GM21390 (cell line): Measurements from ENCODE around the gene DBX2.
"Not testable (repeated sequence)": the region's sequence is repeated elsewhere in the genome, so short reads cannot be mapped to it uniquely, and the experiment has no call there.

Experiments used
- ATAC-seq: cut with Tn5 transposase; IDR thresholded peaks from one replicate; pipeline ENCODE4 v1.9.1; 2021; ENCODE audit not compliant: unreplicated experiment

Gene DBX2

GRCh38 chr12:45012749-45013148, 38.1 kb downstream of the DBX2 start:
- no peak for ATAC-seq

- no peak for ATAC-seq
These were observed 40.8 kb downstream of the DBX2 start for GRCh38 chr12:45010059-45010458.

GRCh38 chr12:45008211-45008610, 42.7 kb downstream of the DBX2 start:
- no peak for ATAC-seq

- ATAC-seq: no peak
These were observed 51.5 kb downstream of the DBX2 start for GRCh38 chr12:44999355-44999754.

GRCh38 chr12:44993161-44993560, 57.7 kb downstream of the DBX2 start:
- ATAC-seq: no peak

- not testable (repeated sequence) for ATAC-seq
These were observed 66.0 kb downstream of the DBX2 start for GRCh38 chr12:44984863-44985262.

- ATAC-seq: no peak
These were observed 71.0 kb downstream of the DBX2 start for GRCh38 chr12:44979918-44980317.

GRCh38 chr12:44976246-44976645, 74.7 kb downstream of the DBX2 start:
- no peak for ATAC-seq

- no peak for ATAC-seq
These were observed 78.0 kb downstream of the DBX2 start for GRCh38 chr12:44972746-44973421.

GRCh38 chr12:44968965-44969364, 81.9 kb downstream of the DBX2 start:
- ATAC-seq: no peak
